Ascending aorta (tissue), 2 donors: ENCODE results near the gene PPFIA3. TPM values are rescaled to one million over a fixed set of nuclear protein-coding genes. Genes with fewer than 3 reads are reported as not detected.
"Not testable (repeated sequence)": the region's sequence is repeated elsewhere in the genome, so short reads cannot be mapped to it uniquely, and the experiment has no call there.

ENCODE experiments used
- DNase-seq, 2 donors: peaks; one replicate each; pipeline ENCODE4 v3.0.0-alpha.2; 2019; ENCODE audit warnings: low spot score in 2 of 2
- H3K27ac ChIP-seq, 2 donors: fragments of 200-600 bp; sonication (generic); one replicate each; pipeline ENCODE4 v1.5.1; 2016 to 2017; ENCODE audit warnings: mild to moderate bottlenecking in 1 of 2
- H3K27me3 ChIP-seq: fragments of 200-600 bp; sonication (generic); one replicate; pipeline ENCODE4 v1.5.1; 2017
- H3K36me3 ChIP-seq, 2 donors: fragments of 200-600 bp; sonication (generic); one replicate each; pipeline ENCODE4 v1.5.1; 2016
- H3K4me1 ChIP-seq, 2 donors: fragments of 200-600 bp; sonication (generic); one replicate each; pipeline ENCODE4 v1.5.1; 2016 to 2017; ENCODE audit warnings: mild to moderate bottlenecking in 1 of 2
- H3K4me3 ChIP-seq, 2 donors: fragments of 200-600 bp; sonication (generic); one replicate each; pipeline ENCODE4 v1.5.1; 2016 to 2017; ENCODE audit warnings: mild to moderate bottlenecking in 1 of 2
- H3K9me3 ChIP-seq, 2 donors: fragments of 200-600 bp; sonication (generic); one replicate each; pipeline ENCODE4 v1.5.1; 2016
- intact Hi-C: fragments of 100-400 bp; cut with DNase I; formaldehyde crosslinking; loops from one replicate; pipeline ENCODE4 v1.15.1; 2023
- total RNA-seq: library from RNA; depleted of rRNA; stranded (reverse); fragments of >200 nt; gene quantifications from one replicate; pipeline ENCODE4 v1.1.0, GENCODE V29; 2016
- TF ChIP-seq, protein P1 (sequence below), 3 experiments: fragments of 200-600 bp in 2 of 3; fragments of 450-650 bp in 1 of 3; sonication (generic) in 2 of 3; IDR thresholded peaks; one replicate each; pipeline ENCODE4 v1.5.1; 2016 to 2019; ENCODE audit warnings: antibody characterized with exemption in 3 of 3, mild to moderate bottlenecking in 1 of 3, moderate library complexity in 1 of 3

The PPFIA3 gene
- total RNA-seq = 33.3 TPM

GRCh38 chr19:49119411-49120324, at the start of gene PPFIA3:
TSS of gene PPFIA3 (plus strand) at chr19:49119544. CDS start at chr19:49127874, 8,330 bp downstream.
- H3K4me3 ChIP-seq = peak within 1 kb of the TSS; percentile 63 to 73
- H3K9me3 ChIP-seq = no peaks in the 10 kb centered on the region
- no peaks in the 10 kb centered on the region for H3K27me3 ChIP-seq
- H3K36me3 ChIP-seq = no peaks in the 10 kb centered on the region
- H3K27ac ChIP-seq = peak within 1 kb of the TSS; percentile 93 to 96
- DNase-seq = peak in 1 of 2 donors; percentile 81
- H3K4me1 ChIP-seq = peaks cover 14 to 20% of the 10 kb centered on the region in 2 donors
- TF ChIP-seq, protein P1, sequence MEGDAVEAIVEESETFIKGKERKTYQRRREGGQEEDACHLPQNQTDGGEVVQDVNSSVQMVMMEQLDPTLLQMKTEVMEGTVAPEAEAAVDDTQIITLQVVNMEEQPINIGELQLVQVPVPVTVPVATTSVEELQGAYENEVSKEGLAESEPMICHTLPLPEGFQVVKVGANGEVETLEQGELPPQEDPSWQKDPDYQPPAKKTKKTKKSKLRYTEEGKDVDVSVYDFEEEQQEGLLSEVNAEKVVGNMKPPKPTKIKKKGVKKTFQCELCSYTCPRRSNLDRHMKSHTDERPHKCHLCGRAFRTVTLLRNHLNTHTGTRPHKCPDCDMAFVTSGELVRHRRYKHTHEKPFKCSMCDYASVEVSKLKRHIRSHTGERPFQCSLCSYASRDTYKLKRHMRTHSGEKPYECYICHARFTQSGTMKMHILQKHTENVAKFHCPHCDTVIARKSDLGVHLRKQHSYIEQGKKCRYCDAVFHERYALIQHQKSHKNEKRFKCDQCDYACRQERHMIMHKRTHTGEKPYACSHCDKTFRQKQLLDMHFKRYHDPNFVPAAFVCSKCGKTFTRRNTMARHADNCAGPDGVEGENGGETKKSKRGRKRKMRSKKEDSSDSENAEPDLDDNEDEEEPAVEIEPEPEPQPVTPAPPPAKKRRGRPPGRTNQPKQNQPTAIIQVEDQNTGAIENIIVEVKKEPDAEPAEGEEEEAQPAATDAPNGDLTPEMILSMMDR (IDR thresholded peaks at IDR 0.05) = no peak
- intact Hi-C loops = loop anchor here (1.0 kb wide), 2 partner anchors 9 to 30 kb away; no protein-coding TSS in a partner anchor

DNA sequence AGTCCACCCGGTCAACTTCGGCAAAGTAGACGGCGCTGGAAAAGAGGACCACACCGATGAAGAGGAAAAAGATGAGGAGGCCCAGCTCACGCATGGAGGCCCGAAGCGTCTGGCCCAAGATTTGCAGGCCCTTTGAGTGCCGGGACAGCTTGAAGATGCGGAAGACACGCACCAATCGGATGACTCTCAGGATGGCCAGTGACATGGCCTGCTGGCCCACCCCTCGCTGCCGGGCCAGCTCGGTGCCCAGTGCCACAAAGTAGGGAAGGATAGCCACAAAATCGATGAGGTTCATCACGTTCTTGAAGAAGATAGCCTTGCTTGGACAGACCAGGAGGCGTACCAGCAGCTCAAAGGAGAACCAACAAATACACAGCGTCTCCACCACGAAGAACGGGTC, 48.9 kb upstream of the PPFIA3 start:
- Histone ChIP-seq H3K27me3 (peaks cover 14% of the 10 kb centered on the region), H3K4me1 (no peaks in the 10 kb centered on the region), H3K36me3 (no peaks in the 10 kb centered on the region), H3K4me3 (no peak overlapping the region), H3K9me3 (no peaks in the 10 kb centered on the region), H3K27ac (no peak overlapping the region)
- intact Hi-C loops = no loop called here
- DNase-seq = no peak
- TF ChIP-seq, protein P1 (IDR thresholded peaks at IDR 0.05) = no peak

- Histone ChIP-seq H3K27me3 (peaks cover 14% of the 10 kb centered on the region), H3K4me3 (peak overlapping the region; percentile 12 to 19), H3K9me3 (no peaks in the 10 kb centered on the region), H3K27ac (no peak overlapping the region), H3K4me1 (no peaks in the 10 kb centered on the region), H3K36me3 (no peaks in the 10 kb centered on the region)
- DNase-seq = no peak
- TF ChIP-seq, protein P1 (IDR thresholded peaks at IDR 0.05) = no peak
- intact Hi-C loops = no loop called here
Observed at GRCh38 chr19:49071860-49072547, 47.3 kb upstream of the PPFIA3 start.

DNA sequence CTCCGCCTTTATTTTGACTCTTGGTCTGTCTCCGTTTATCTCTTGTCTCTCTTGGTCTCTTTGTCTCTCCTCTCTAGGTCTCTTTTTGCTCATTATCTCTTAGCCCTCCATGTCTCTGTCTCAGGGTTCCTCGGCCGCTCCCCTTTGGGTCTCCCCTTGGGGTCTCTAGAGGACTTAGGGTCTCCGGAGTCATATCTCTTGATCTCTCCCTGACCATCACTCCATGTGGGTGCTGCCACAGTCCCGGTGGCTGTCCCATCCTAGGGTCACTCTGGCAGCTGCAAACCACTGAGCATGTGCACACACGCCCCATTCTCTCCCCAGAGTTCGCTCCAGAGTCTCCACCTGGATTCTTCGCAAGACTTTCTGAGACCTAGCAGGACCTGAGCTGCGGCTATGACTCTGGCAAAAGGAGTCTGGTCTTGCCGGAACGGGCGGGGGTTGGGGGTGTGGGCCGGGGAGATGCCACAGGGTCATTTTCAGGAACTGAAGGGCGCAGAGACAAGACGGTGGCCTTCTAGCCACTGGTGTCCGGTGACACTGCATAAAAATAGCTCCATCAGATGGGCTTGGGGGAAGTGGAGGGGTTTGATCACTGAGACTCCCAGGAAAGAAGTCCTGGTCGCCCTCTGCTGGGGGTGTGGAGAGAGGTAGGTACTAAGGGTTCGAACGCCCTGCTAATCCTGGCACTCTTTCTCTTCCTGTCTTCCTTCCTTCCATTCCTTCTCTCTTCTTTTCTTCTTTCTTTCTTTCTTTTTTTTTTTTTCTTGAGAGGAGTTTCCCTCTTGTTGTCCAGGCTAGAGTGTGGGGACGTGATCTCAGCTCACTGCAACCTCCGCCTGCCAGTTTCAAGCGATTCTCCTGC, 45.6 kb upstream of the PPFIA3 start:
- no peak for DNase-seq
- Histone ChIP-seq H3K36me3 (no peaks in the 10 kb centered on the region), H3K4me3 (no peak overlapping the region), H3K9me3 (no peaks in the 10 kb centered on the region), H3K27me3 (peaks cover 14% of the 10 kb centered on the region), H3K27ac (no peak overlapping the region), H3K4me1 (no peaks in the 10 kb centered on the region)
- TF ChIP-seq, protein P1 (IDR thresholded peaks at IDR 0.05) = no peak
- intact Hi-C loops = no loop called here

DNA sequence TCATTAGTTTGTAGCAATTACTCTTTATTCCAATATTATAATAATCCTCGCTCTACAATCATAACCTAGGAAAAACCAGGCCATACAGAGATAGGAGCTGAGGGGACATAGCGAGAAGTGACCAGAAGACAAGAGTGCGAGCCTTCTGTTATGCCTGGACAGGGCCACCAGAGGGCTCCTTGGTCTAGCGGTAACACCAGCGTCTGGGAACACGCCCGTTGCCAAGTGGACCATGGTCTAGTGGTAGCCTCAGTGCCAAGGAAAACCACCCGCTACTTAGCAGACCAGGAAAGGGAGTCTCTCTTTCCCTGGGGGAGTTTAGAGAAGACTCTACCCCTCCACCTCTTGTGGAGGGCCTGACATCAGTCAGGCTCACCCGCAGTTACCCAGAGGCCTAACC, 44.5 kb upstream of the PPFIA3 start:
- H3K9me3 ChIP-seq, H3K36me3 ChIP-seq, H3K4me3 ChIP-seq, H3K27ac ChIP-seq, H3K4me1 ChIP-seq: not testable (repeated sequence)
- intact Hi-C loops = loop anchor here (1.0 kb wide), 1 partner anchor 133 kb away; no protein-coding TSS in a partner anchor
- DNase-seq = peak; percentile 16 to 81
- H3K27me3 ChIP-seq = peaks cover 14% of the 10 kb centered on the region
- TF ChIP-seq, protein P1 (IDR thresholded peaks at IDR 0.05) = peak; percentile 75 to 78 (median 75)
